Body of pancreas (tissue), 4 donors: ENCODE data around the gene MAB21L2.

Source experiments
- POLR2A ChIP-seq, 3 donors: fragments of 450-650 bp; IDR thresholded peaks; one replicate each; pipeline ENCODE4 v1.6.1; 2016; ENCODE audit warnings: antibody characterized with exemption in 3 of 3, mild to moderate bottlenecking in 2 of 3
- TF ChIP-seq, protein P1 (sequence below), 7 experiments: fragments of 450-650 bp in 4 of 7; fragments of 200-600 bp in 3 of 7; sonication (generic) in 3 of 7; IDR thresholded peaks; one replicate each; pipeline ENCODE4 v1.5.1; 2016 to 2019; ENCODE audit warnings: antibody characterized with exemption in 7 of 7

DNA sequence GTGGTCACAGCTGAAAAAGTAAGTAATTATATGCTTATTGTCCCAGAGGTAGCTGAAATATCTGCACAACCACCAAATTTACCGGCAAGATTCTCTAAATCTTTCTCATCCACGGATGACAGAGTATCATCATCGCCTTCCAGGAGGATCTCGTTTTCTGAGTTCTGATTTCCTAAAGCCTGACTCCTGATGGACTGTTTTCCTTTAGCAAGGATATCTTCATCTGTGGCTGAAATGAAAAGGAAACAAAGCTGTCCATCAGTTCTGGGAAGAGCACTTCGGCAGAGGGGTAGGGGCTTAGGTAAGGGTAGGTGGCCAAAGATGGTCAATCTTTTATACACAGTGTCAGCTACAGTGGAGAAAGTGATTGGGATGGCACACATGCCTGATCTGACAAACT, 8.7 kb downstream of the MAB21L2 start:
- TF ChIP-seq POLR2A (IDR thresholded peaks at IDR 0.05): no peak
- TF ChIP-seq, protein P1, sequence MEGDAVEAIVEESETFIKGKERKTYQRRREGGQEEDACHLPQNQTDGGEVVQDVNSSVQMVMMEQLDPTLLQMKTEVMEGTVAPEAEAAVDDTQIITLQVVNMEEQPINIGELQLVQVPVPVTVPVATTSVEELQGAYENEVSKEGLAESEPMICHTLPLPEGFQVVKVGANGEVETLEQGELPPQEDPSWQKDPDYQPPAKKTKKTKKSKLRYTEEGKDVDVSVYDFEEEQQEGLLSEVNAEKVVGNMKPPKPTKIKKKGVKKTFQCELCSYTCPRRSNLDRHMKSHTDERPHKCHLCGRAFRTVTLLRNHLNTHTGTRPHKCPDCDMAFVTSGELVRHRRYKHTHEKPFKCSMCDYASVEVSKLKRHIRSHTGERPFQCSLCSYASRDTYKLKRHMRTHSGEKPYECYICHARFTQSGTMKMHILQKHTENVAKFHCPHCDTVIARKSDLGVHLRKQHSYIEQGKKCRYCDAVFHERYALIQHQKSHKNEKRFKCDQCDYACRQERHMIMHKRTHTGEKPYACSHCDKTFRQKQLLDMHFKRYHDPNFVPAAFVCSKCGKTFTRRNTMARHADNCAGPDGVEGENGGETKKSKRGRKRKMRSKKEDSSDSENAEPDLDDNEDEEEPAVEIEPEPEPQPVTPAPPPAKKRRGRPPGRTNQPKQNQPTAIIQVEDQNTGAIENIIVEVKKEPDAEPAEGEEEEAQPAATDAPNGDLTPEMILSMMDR (IDR thresholded peaks at IDR 0.05): no peak
